NB4 (cell line): ENCODE results near the gene MLN.
A peak's percentile ranks its signal among the peaks of the same experiment; 100 is the strongest.

ENCODE experiments used
- DNase-seq: peaks from one replicate; pipeline ENCODE4 v3.0.0; 2010; ENCODE audit warnings: low read depth
- H3K4me3 ChIP-seq: one replicate; pipeline ENCODE4 v1.5.1; 2011; ENCODE audit warnings: mild to moderate bottlenecking, low read depth, low read length, moderate library complexity
- CTCF ChIP-seq: IDR thresholded peaks from one replicate; pipeline ENCODE4 v1.5.1; 2012; ENCODE audit warnings: low read depth, low read length
- MAX ChIP-seq: IDR thresholded peaks from 2 replicates; pipeline ENCODE4 v1.6.1; 2011; ENCODE audit warnings: low read depth, low read length
- MYC ChIP-seq: IDR thresholded peaks from 2 replicates; pipeline ENCODE4 v1.6.1; 2011; ENCODE audit warnings: low read depth, low read length
- POLR2A ChIP-seq: IDR thresholded peaks from 2 replicates; pipeline ENCODE4 v1.6.1; 2011; ENCODE audit warnings: mild to moderate bottlenecking; ENCODE audit not compliant: insufficient read length; ENCODE audit errors: extremely low read depth

Gene MLN

DNA sequence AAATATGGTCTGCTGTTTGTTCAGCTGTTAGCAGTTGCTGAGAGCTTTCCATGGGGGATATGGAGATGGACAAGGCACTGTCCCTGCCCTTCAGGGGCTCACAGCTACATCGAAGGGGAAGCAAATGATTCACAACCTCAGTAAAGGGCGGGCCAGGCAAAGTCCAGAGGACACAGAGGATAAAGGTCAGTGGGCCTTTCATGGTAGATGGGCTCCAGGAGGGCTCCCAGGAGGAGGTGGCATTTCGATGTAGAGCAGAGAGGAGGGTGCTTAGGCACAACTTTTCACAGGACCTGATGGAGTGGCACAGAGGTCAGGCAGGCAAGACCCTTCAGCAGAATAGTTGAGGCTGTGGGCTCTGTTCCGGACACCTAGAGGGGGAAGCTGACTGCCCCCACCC is 15.2 kb upstream of the MLN start:
- TF ChIP-seq CTCF: no peak
- no peak for TF ChIP-seq MYC
- TF ChIP-seq POLR2A: no peak
- no peak for TF ChIP-seq MAX
- no peak for DNase-seq
- no peak overlapping the region for H3K4me3 ChIP-seq

DNA sequence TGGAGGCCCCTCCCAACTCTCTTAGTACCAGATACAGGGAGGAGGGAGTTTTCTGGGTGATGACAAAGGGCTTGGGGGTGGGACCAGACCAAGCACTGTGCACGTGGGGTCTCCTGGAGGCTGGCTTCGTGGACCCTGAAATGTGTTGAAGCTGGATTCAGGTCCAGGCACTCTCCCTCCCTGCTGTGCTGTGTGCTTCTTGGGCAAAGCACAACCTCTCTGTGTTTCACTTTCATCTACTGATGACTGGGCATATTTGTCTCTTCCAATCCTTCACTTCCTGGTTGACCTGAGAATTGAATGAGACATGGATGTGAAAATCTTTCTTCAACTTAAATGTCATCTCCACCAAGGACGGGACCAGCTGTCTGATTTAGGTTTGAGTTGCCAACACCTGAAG is 14.5 kb upstream of the MLN start:
- no peak for DNase-seq
- TF ChIP-seq CTCF (no peak), MAX (no peak), POLR2A (no peak), MYC (no peak)
- H3K4me3 ChIP-seq: no peak overlapping the region

GRCh38 chr6:33817489-33817888 is 13.7 kb upstream of the MLN start:
- DNase-seq: no peak
- no peak overlapping the region for H3K4me3 ChIP-seq
- TF ChIP-seq CTCF: no peak
- no peak for TF ChIP-seq MAX
- TF ChIP-seq MYC: no peak
- no peak for TF ChIP-seq POLR2A

- DNase-seq: no peak
- H3K4me3 ChIP-seq: no peak overlapping the region
- TF ChIP-seq POLR2A: no peak
- no peak for TF ChIP-seq CTCF
- no peak for TF ChIP-seq MAX
- TF ChIP-seq MYC: no peak
Measured at GRCh38 chr6:33816911-33817310, 13.1 kb upstream of the MLN start.

DNA sequence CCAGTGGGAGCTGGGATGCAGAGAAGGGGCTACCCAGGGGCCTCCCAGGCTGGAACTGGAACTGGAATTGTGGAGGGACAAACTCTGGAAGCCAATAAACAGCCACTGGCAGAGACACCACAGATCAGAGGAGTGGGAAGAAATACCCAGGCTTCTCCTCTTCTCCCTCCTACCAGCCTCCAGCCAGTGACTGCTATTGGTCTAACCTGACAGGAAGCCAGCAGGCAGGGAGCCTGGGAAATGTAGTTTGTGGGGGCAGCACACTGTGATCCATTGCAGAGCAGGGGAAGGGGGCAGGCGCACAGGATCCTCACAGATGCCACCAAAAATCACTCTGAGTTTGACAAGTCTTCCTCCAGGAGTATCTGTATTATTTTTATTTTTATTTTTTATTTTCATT is 12.1 kb upstream of the MLN start:
- DNase-seq: peak; percentile 51
- TF ChIP-seq MAX: no peak
- no peak for TF ChIP-seq MYC
- no peak overlapping the region for H3K4me3 ChIP-seq

- no peak for TF ChIP-seq MYC
- no peak for TF ChIP-seq POLR2A
- no peak for TF ChIP-seq MAX
- no peak for TF ChIP-seq CTCF
- DNase-seq: no peak
- H3K4me3 ChIP-seq: no peak overlapping the region
Measured at GRCh38 chr6:33813990-33814985, 10.5 kb upstream of the MLN start.
